K562 (cell line): ENCODE data around the gene CTRB2. TPM values are rescaled to one million over a fixed set of nuclear protein-coding genes. Genes with fewer than 3 reads are reported as not detected.

Experiments
- ATAC-seq: fragments of 200-7000 bp; cut with Tn5 transposase; 3 replicates; pipeline ENCODE4 v1.9.1; 2020; ENCODE audit warnings: moderate library complexity
- BruUV-seq: library from RNA; stranded (reverse); fragments of 400-500 nt; replicated peaks from 2 replicates; lab custom pipeline; 2021; lab: Mats Ljungman, UMichigan
- CTCF ChIA-PET: fragments of 300-600 bp; formaldehyde crosslinking; extraction: SDS; loops from one replicate; lab custom pipeline; 2021; ENCODE audit warnings: low intra/inter-chr PET ratio; lab: Yijun Ruan, JAX
- POLR2A ChIA-PET: fragments of 300-600, 350-650 bp; sonication (Branson Sonifier 250); formaldehyde crosslinking; extraction: SDS; loops from one replicate; lab custom pipeline; 2021; ENCODE audit warnings: antibody characterized with exemption, inconsistent platforms; lab: Yijun Ruan, JAX
- DNase-seq, 4 experiments: peaks; one replicate each; pipeline versions ENCODE4 v3.0.0 to v3.0.0-alpha.2; 2011 to 2018; ENCODE audit warnings: low spot score in 3 of 4, mixed read lengths in 3 of 4; ENCODE audit errors: extremely low read depth in 1 of 4
- FAIRE-seq: peaks from 2 replicates; lab custom pipeline; 2011; peaks lifted over from hg19 to GRCh38; lab: Jason Lieb, UNC
- H2AFZ ChIP-seq: 2 replicates; pipeline ENCODE4 v1.6.0; 2011; ENCODE audit warnings: low read depth, low read length, control low read depth, inconsistent platforms
- H3K27ac ChIP-seq: fragments of 200-600 bp; 3 replicates; pipeline ENCODE4 v1.8.0; 2011; ENCODE audit warnings: low read depth, mild to moderate bottlenecking, control low read depth, inconsistent platforms, low read length, moderate library complexity, mixed read lengths; ENCODE audit errors: extremely low read depth
- H3K27me3 ChIP-seq, 2 experiments: fragments of 300-600 bp in 1 of 2; 2 replicates in 1 of 2; 3 replicates in 1 of 2; pipeline versions ENCODE4 v1.6.0 to v1.8.0; 2011; ENCODE audit warnings: inconsistent platforms in 2 of 2, low read length in 2 of 2, mild to moderate bottlenecking in 1 of 2, mixed read lengths in 1 of 2, moderate library complexity in 1 of 2; ENCODE audit not compliant: control insufficient read depth in 2 of 2, insufficient read depth in 2 of 2
- H3K36me3 ChIP-seq: fragments of 300-600 bp; 3 replicates; pipeline ENCODE4 v1.8.0; 2011; ENCODE audit warnings: mild to moderate bottlenecking, low read length, inconsistent platforms; ENCODE audit not compliant: control insufficient read depth, insufficient read depth
- H3K4me1 ChIP-seq, 2 experiments: fragments of 200-600 bp in 1 of 2; replicated peaks in 1 of 2; 2 replicates in 1 of 2; 3 replicates in 1 of 2; pipeline versions ENCODE4 v1.5.1 to v1.8.0; 2011; ENCODE audit warnings: inconsistent platforms in 2 of 2, low read length in 2 of 2, mild to moderate bottlenecking in 1 of 2, mixed read lengths in 1 of 2, moderate library complexity in 1 of 2; ENCODE audit not compliant: control insufficient read depth in 2 of 2, insufficient read depth in 2 of 2
- H3K4me2 ChIP-seq: 2 replicates; pipeline ENCODE4 v1.6.1; 2011; ENCODE audit warnings: low read length, control low read depth, inconsistent platforms, mixed read lengths; ENCODE audit not compliant: insufficient read depth
- H3K4me3 ChIP-seq: fragments of 200-600 bp; sonication (generic), shearing (Covaris generic); 2 replicates; pipeline ENCODE4 v1.5.1; 2016; ENCODE audit warnings: control low read depth, inconsistent platforms
- H3K79me2 ChIP-seq: fragments of 200-600 bp; 3 replicates; pipeline ENCODE4 v1.8.0; 2011; ENCODE audit warnings: low read length, inconsistent platforms; ENCODE audit not compliant: control insufficient read depth, insufficient read depth
- H3K9ac ChIP-seq, 2 experiments: 2 replicates each; pipeline versions ENCODE4 v1.6.0 to v1.6.1; 2011; ENCODE audit warnings: low read depth in 2 of 2, low read length in 2 of 2, control low read depth in 1 of 2, inconsistent platforms in 1 of 2, mild to moderate bottlenecking in 1 of 2, mixed read lengths in 1 of 2; ENCODE audit not compliant: insufficient read depth in 1 of 2
- H3K9me1 ChIP-seq: one replicate; pipeline ENCODE4 v1.6.0; 2011; ENCODE audit warnings: inconsistent platforms, mild to moderate bottlenecking, low read length, moderate library complexity; ENCODE audit not compliant: control insufficient read depth, insufficient read depth
- H3K9me3 ChIP-seq: replicated peaks from 2 replicates; pipeline ENCODE4 v1.5.1; 2011; ENCODE audit warnings: low read depth, low read length, inconsistent platforms; ENCODE audit not compliant: control insufficient read depth, insufficient read depth
- H4K20me1 ChIP-seq: replicated peaks from 2 replicates; pipeline ENCODE4 v1.6.1; 2011; ENCODE audit warnings: low read length, inconsistent platforms, mixed read lengths; ENCODE audit not compliant: control insufficient read depth, insufficient read depth
- NRF1 ChIP-seq, 2 experiments: fragments of 450-650 bp; IDR thresholded peaks in 1 of 2; conservative IDR thresholded peaks in 1 of 2; 2 replicates each; pipeline ENCODE4 v1.6.1; 2014; ENCODE audit warnings: mild to moderate bottlenecking in 2 of 2
- PHF20 ChIP-seq: fragments of 450-650 bp; IDR thresholded peaks from 2 replicates; pipeline ENCODE4 v1.6.1; 2018; ENCODE audit not compliant: partially characterized antibody
- TAL1 ChIP-seq: fragments of 450-650 bp; IDR thresholded peaks from 2 replicates; pipeline ENCODE4 v1.6.1; 2016; ENCODE audit warnings: mild to moderate bottlenecking
- WGBS: fragments of 100-300 bp; shearing (Covaris generic); methylation state at CpG from one replicate; pipeline ENCODE4 v1.1.6; 2016; ENCODE audit warnings: low coverage, mixed read lengths; ENCODE audit not compliant: insufficient coverage; ENCODE audit errors: missing lambda C conversion rate; 5-methylcytosine and 5-hydroxymethylcytosine counted together
- in situ Hi-C: fragments of 300-500 bp; cut with MboI; formaldehyde crosslinking; loops from 4 replicates; pipeline ENCODE4 v1.15.0; 2018; ENCODE audit warnings: inconsistent platforms, mixed read lengths
- intact Hi-C: fragments of 100-400 bp; cut with micrococcal nuclease; formaldehyde crosslinking; loops from 2 replicates; pipeline ENCODE4 v1.14.2; 2022
- polyA plus RNA-seq, 8 experiments: library from polyadenylated mRNA; depleted of rRNA in 4 of 8; stranded (reverse) in 5 of 8; unstranded in 3 of 8; fragments of >200 nt; fragmentation: Nextera tagmentation in 2 of 8; fragmentation: Illumina TruSeq in 1 of 8; extraction: Ambion mirVana in 2 of 8; extraction: Trizol in 1 of 8; gene quantifications; 2 replicates each; pipeline versions ENCODE4 v1.2.1 to v1.2.3, GENCODE V29; 2011 to 2014; ENCODE audit warnings: inconsistent platforms in 1 of 8, missing spikeins in 1 of 8
- total RNA-seq, 7 experiments: library from RNA; depleted of rRNA in 6 of 7; stranded (reverse); fragments of >200 nt in 6 of 7; fragmentation: Illumina TruSeq in 2 of 7; extraction: Trizol in 2 of 7; gene quantifications; 2 replicates each; pipeline versions ENCODE4 v1.2.1 to v1.2.3, GENCODE V29; 2011 to 2021; ENCODE audit warnings: low replicate concordance in 1 of 7

CTRB2 gene
- total and polyA plus RNA-seq, 9 of the 15 experiments (the other 6 are each of a cell fraction or from before 2014, with no cell fraction given), result 5.1 TPM; not detected in 8

GRCh38 chr16:75254359-75254837 lies 47.4 kb upstream of the CTRB2 start:
- Histone ChIP-seq H3K9me1 (peaks cover 6% of the 10 kb centered on the region), H3K4me2 (no peak overlapping the region), H3K27ac (no peak overlapping the region), H3K4me1 (peaks cover 12 to 65% of the 10 kb centered on the region in 2 experiments; a peak in 3 of 5 replicates), H3K27me3 (no peaks in the 10 kb centered on the region), H2AFZ (no peak overlapping the region), H3K36me3 (no peaks in the 10 kb centered on the region), H3K9me3 (no peaks in the 10 kb centered on the region), H3K79me2 (peaks cover 19% of the 10 kb centered on the region), H4K20me1 (peaks cover 20% of the 10 kb centered on the region), H3K4me3 (no peak overlapping the region), H3K9ac (peak overlapping the region in 1 of 2 experiments; percentile 10; a peak in 2 of 4 replicates)
- in situ Hi-C loops (no loop called here), intact Hi-C loops (loop anchor here (5.0 kb wide), 2 partner anchors 68 to 133 kb away; no protein-coding TSS in a partner anchor)
- FAIRE-seq (no peak), DNase-seq (no peak), ATAC-seq (no peak)
- no TSS peak for BruUV-seq
- ChIA-PET CTCF (no interaction called here), POLR2A (no interaction called here)
- TF ChIP-seq TAL1, result no peak
- TF ChIP-seq NRF1 (conservative IDR thresholded peaks at IDR 0.05 in 1 of 2, IDR thresholded peaks at IDR 0.05 in 1 of 2), result 0 out of 4 replicates have a peak, but pooled peaks have one; percentile 9 to 28
- 67% methylated on average over 4 of the region's 5 CpGs for WGBS

GRCh38 chr16:75252946-75253911 lies 46.3 kb upstream of the CTRB2 start:
- no TSS peak for BruUV-seq
- H3K9me1 ChIP-seq, result peaks cover 6% of the 10 kb centered on the region
- no peak for FAIRE-seq
- no peaks in the 10 kb centered on the region for H3K27me3 ChIP-seq
- 91% methylated on average over 9 of the region's 15 CpGs for WGBS
- no peaks in the 10 kb centered on the region for H3K9me3 ChIP-seq
- H2AFZ ChIP-seq, result no peak overlapping the region
- H3K27ac ChIP-seq, result no peak overlapping the region
- no peak for DNase-seq
- peaks cover 28% of the 10 kb centered on the region for H4K20me1 ChIP-seq
- no peak for TF ChIP-seq PHF20
- intact Hi-C loops (loop anchor here (5.0 kb wide), 2 partner anchors 69 to 134 kb away; no protein-coding TSS in a partner anchor), in situ Hi-C loops (no loop called here)
- peaks cover 12 to 70% of the 10 kb centered on the region in 2 experiments; a peak in 3 of 5 replicates for H3K4me1 ChIP-seq
- ChIA-PET POLR2A (interaction anchor here (0.6 to 0.7 kb wide), 3 partner anchors 9 to 119 kb away, joined by 3 read pairs; no protein-coding TSS in a partner anchor), CTCF (no interaction called here)
- no peaks in the 10 kb centered on the region for H3K36me3 ChIP-seq
- H3K4me3 ChIP-seq, result no peak overlapping the region
- ATAC-seq, result no peak
- H3K4me2 ChIP-seq, result no peak overlapping the region
- peak overlapping the region in 1 of 2 experiments; percentile 6; a peak in 2 of 4 replicates for H3K9ac ChIP-seq
- H3K79me2 ChIP-seq, result peaks cover 24% of the 10 kb centered on the region
